GM23338 (cell line): ENCODE data around the gene CNDP2. TPM values are rescaled to one million over a fixed set of nuclear protein-coding genes. Genes with fewer than 3 reads are reported as not detected.

Experiments
- ATAC-seq: fragments of 200-7000 bp; cut with Tn5 transposase; 3 replicates; pipeline ENCODE4 v1.9.1; 2020
- DNase-seq: peaks from one replicate; pipeline ENCODE4 v3.0.0-alpha.2; 2015; ENCODE audit warnings: low spot score
- H2AFZ ChIP-seq: fragments of 200-600 bp; sonication (generic); 2 replicates; pipeline ENCODE4 v1.8.0; 2016; ENCODE audit warnings: antibody characterized with exemption, mild to moderate bottlenecking, moderate library complexity
- H3F3A ChIP-seq: fragments of 200-600 bp; sonication (generic); replicated peaks from 2 replicates; pipeline ENCODE4 v1.8.0; 2017; ENCODE audit warnings: antibody characterized with exemption, mixed run types, low read depth
- H3K27ac ChIP-seq: fragments of 200-600 bp; sonication (generic); 2 replicates; pipeline ENCODE4 v1.6.1; 2016; ENCODE audit warnings: low read depth
- H3K27me3 ChIP-seq: fragments of 200-600 bp; sonication (generic); 2 replicates; pipeline ENCODE4 v1.8.0; 2016; ENCODE audit warnings: mild to moderate bottlenecking, mixed run types, moderate library complexity; ENCODE audit not compliant: insufficient read depth
- H3K36me3 ChIP-seq: fragments of 200-600 bp; sonication (generic); 2 replicates; pipeline ENCODE4 v1.8.0; 2016; ENCODE audit warnings: mild to moderate bottlenecking; ENCODE audit not compliant: insufficient read depth
- H3K4me1 ChIP-seq: fragments of 200-600 bp; sonication (generic); 2 replicates; pipeline ENCODE4 v1.8.0; 2016; ENCODE audit warnings: mild to moderate bottlenecking, moderate library complexity; ENCODE audit not compliant: insufficient read depth
- H3K4me2 ChIP-seq: fragments of 200-600 bp; sonication (generic); 2 replicates; pipeline ENCODE4 v1.7.1; 2017; ENCODE audit warnings: mixed run types
- H3K4me3 ChIP-seq: fragments of 200-600 bp; sonication (generic); 2 replicates; pipeline ENCODE4 v1.6.1; 2016; ENCODE audit warnings: mixed run types
- H3K79me2 ChIP-seq: fragments of 200-600 bp; sonication (generic); replicated peaks from 2 replicates; pipeline ENCODE4 v1.8.0; 2017; ENCODE audit warnings: mild to moderate bottlenecking; ENCODE audit not compliant: insufficient read depth
- H3K9me2 ChIP-seq: fragments of 200-600 bp; sonication (generic); 2 replicates; pipeline ENCODE4 v1.8.0; 2017; ENCODE audit not compliant: insufficient read depth
- H4K20me1 ChIP-seq: fragments of 200-600 bp; sonication (generic); replicated peaks from 2 replicates; pipeline ENCODE4 v1.8.0; 2017; ENCODE audit warnings: mild to moderate bottlenecking; ENCODE audit not compliant: insufficient read depth
- H3K27ac Mint-ChIP-seq: 2 replicates; pipeline ENCODE4 v1.8.0; 2020; ENCODE audit warnings: inconsistent platforms, mild to moderate bottlenecking, moderate library complexity, mixed read lengths
- H3K27me3 Mint-ChIP-seq: 3 replicates; pipeline ENCODE4 v1.8.0; 2022; ENCODE audit warnings: low read depth, mild to moderate bottlenecking, moderate library complexity, mixed read lengths, inconsistent platforms; ENCODE audit not compliant: insufficient read depth, poor library complexity
- H3K36me3 Mint-ChIP-seq: 3 replicates; pipeline ENCODE4 v1.8.0; 2021; ENCODE audit warnings: low read depth, mild to moderate bottlenecking, inconsistent platforms, moderate library complexity, mixed read lengths
- H3K4me1 Mint-ChIP-seq: 3 replicates; pipeline ENCODE4 v1.8.0; 2020; ENCODE audit warnings: mild to moderate bottlenecking, inconsistent platforms, mixed read lengths
- H3K4me3 Mint-ChIP-seq: 3 replicates; pipeline ENCODE4 v1.8.0; 2021; ENCODE audit warnings: moderate library complexity, mild to moderate bottlenecking, inconsistent platforms, mixed read lengths
- H3K9me3 Mint-ChIP-seq: 3 replicates; pipeline ENCODE4 v1.8.0; 2020; ENCODE audit warnings: moderate library complexity, mild to moderate bottlenecking, inconsistent platforms, mixed read lengths
- CREB1 ChIP-seq: fragments of 250-450 bp; sonication (Bioruptor Pico); IDR thresholded peaks from 2 replicates; pipeline ENCODE4 v1.5.0; 2020; ENCODE audit warnings: low read depth, mild to moderate bottlenecking, moderate library complexity
- CTCF ChIP-seq, 2 experiments: fragments of 200-600 bp in 1 of 2; sonication (generic) in 1 of 2; conservative IDR thresholded peaks; 2 replicates each; pipeline versions ENCODE4 v1.5.1 to v1.6.1; 2016 to 2017; ENCODE audit warnings: antibody characterized with exemption in 2 of 2, low read depth in 2 of 2, mild to moderate bottlenecking in 2 of 2, moderate library complexity in 1 of 2
- EZH2 ChIP-seq: fragments of 200-600 bp; sonication (generic); IDR thresholded peaks from one replicate; pipeline ENCODE4 v1.8.0; 2017; ENCODE audit warnings: antibody characterized with exemption, mild to moderate bottlenecking, low read depth; ENCODE audit not compliant: unreplicated experiment
- EZH2phosphoT487 ChIP-seq: fragments of 200-600 bp; sonication (generic); IDR thresholded peaks from one replicate; pipeline ENCODE4 v1.8.1; 2018; ENCODE audit warnings: antibody characterized with exemption; ENCODE audit not compliant: unreplicated experiment
- JUNB ChIP-seq: IDR thresholded peaks from one replicate; pipeline ENCODE4 v1.6.1; 2016; ENCODE audit warnings: antibody characterized with exemption; ENCODE audit not compliant: unreplicated experiment
- NANOG ChIP-seq: IDR thresholded peaks from 2 replicates; pipeline ENCODE4 v1.6.1; 2016; ENCODE audit warnings: antibody characterized with exemption, borderline replicate concordance
- POLR2AphosphoS5 ChIP-seq: IDR thresholded peaks from 2 replicates; pipeline ENCODE4 v1.6.1; 2016; ENCODE audit warnings: antibody characterized with exemption, low read depth
- STAT1 ChIP-seq: IDR thresholded peaks from one replicate; pipeline ENCODE4 v1.6.1; 2016; ENCODE audit warnings: antibody characterized with exemption; ENCODE audit not compliant: unreplicated experiment
- ZNF114 ChIP-seq: fragments of 250-450 bp; sonication (Bioruptor Pico); IDR thresholded peaks from 2 replicates; pipeline ENCODE4 v1.5.0; 2020; ENCODE audit warnings: mild to moderate bottlenecking, moderate library complexity
- ZNF331 ChIP-seq: fragments of 250-450 bp; sonication (Bioruptor Pico); IDR thresholded peaks from 2 replicates; pipeline ENCODE4 v1.5.0; 2020; ENCODE audit warnings: low read depth, mild to moderate bottlenecking, moderate library complexity
- ZNF462 ChIP-seq: fragments of 250-450 bp; sonication (Bioruptor Pico); IDR thresholded peaks from 2 replicates; pipeline ENCODE4 v1.5.0; 2020; ENCODE audit warnings: mild to moderate bottlenecking, moderate library complexity
- polyA plus RNA-seq: library from polyadenylated mRNA; unstranded; fragments of >200 nt; fragmentation: Nextera tagmentation; extraction: Ambion mirVana; gene quantifications from 2 replicates; pipeline ENCODE4 v1.2.1, GENCODE V29; 2016
- total RNA-seq: library from RNA; depleted of rRNA; stranded (reverse); fragments of >200 nt; shearing (Covaris generic); gene quantifications from 2 replicates; pipeline ENCODE4 v1.2.3, GENCODE V29; 2014
- TF ChIP-seq, protein P1 (sequence below): IDR thresholded peaks from 2 replicates; pipeline ENCODE4 v1.6.1; 2016; ENCODE audit warnings: antibody characterized with exemption
- TF ChIP-seq, protein P2 (sequence below): IDR thresholded peaks from one replicate; pipeline ENCODE4 v1.6.1; 2018; ENCODE audit warnings: antibody characterized with exemption; ENCODE audit not compliant: unreplicated experiment

CNDP2 gene
- total and polyA plus RNA-seq, 2 experiments from 2014 or later: 116 to 175 TPM

DNA sequence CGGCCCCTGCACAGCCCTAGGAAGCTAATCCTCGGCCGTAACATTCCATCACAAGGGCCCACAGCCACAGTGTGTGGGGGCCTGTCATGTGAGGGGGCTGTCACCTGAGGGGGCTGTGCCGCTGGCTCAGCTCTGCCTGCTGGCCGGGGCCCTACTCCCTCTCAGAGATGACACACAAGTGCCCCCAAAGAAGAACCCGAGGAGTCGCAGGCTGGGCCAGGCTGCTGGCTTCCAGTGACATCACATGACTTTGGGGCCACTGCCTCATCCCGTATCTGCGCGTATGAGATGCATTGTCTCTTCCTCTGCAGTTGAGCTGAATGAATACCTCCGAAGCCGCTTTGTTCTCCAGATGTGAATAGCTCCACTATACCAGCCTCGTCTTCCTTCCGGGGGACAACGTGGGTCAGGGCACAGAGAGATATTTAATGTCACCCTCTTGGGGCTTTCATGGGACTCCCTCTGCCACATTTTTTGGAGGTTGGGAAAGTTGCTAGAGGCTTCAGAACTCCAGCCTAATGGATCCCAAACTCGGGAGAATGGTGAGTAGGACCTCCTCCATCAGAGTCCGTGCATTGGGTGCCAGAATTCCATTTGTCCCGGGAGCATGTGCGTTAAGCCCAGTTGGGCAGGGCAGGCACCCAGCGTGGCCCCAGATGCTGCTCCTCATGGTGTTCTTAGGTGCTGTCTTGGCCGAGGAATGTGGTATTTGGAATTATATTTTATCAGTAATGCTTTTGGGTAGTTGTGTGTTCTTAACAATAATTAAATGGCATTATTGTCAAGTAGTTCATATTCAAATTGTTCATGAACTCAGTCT lies 38.2 kb downstream of the CNDP2 start, which contains the start of gene CNDP1:
Gene CNDP1, plus strand, starts transcription at position 351 of the 820 bp plus-strand sequence. Its CDS starts 168 bp downstream, at position 519.
- no peak within 1 kb of the TSS for H3K4me3 Mint-ChIP-seq
- H3K4me1 Mint-ChIP-seq: no peaks in the 10 kb centered on the region
- Histone ChIP-seq H3K9me2 (0 out of 2 replicates have a peak, but pooled peaks cover 4% of the 10 kb centered on the region), H3K79me2 (no peaks in the 10 kb centered on the region), H4K20me1 (no peaks in the 10 kb centered on the region), H3F3A (no peaks in the 10 kb centered on the region), H3K27ac (no peak within 1 kb of the TSS), H3K27me3 (no peaks in the 10 kb centered on the region), H2AFZ (no peak within 1 kb of the TSS), H3K36me3 (no peaks in the 10 kb centered on the region), H3K4me3 (no peak within 1 kb of the TSS), H3K4me2 (no peak within 1 kb of the TSS), H3K4me1 (no peaks in the 10 kb centered on the region)
- TF ChIP-seq, protein P1, sequence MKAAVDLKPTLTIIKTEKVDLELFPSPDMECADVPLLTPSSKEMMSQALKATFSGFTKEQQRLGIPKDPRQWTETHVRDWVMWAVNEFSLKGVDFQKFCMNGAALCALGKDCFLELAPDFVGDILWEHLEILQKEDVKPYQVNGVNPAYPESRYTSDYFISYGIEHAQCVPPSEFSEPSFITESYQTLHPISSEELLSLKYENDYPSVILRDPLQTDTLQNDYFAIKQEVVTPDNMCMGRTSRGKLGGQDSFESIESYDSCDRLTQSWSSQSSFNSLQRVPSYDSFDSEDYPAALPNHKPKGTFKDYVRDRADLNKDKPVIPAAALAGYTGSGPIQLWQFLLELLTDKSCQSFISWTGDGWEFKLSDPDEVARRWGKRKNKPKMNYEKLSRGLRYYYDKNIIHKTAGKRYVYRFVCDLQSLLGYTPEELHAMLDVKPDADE: no peak
- TF ChIP-seq ZNF114 (CRISPR knock-in tag) (no peak), ZNF331 (CRISPR knock-in tag) (no peak), NANOG (no peak), JUNB (no peak), EZH2 (no peak), CREB1 (CRISPR knock-in tag) (no peak), ZNF462 (CRISPR knock-in tag) (no peak), EZH2phosphoT487 (no peak), STAT1 (no peak), CTCF (conservative IDR thresholded peaks at IDR 0.05; ENCODE audit: low read depth in 2 of 2) (no peak), POLR2AphosphoS5 (no peak)
- TF ChIP-seq, protein P2, sequence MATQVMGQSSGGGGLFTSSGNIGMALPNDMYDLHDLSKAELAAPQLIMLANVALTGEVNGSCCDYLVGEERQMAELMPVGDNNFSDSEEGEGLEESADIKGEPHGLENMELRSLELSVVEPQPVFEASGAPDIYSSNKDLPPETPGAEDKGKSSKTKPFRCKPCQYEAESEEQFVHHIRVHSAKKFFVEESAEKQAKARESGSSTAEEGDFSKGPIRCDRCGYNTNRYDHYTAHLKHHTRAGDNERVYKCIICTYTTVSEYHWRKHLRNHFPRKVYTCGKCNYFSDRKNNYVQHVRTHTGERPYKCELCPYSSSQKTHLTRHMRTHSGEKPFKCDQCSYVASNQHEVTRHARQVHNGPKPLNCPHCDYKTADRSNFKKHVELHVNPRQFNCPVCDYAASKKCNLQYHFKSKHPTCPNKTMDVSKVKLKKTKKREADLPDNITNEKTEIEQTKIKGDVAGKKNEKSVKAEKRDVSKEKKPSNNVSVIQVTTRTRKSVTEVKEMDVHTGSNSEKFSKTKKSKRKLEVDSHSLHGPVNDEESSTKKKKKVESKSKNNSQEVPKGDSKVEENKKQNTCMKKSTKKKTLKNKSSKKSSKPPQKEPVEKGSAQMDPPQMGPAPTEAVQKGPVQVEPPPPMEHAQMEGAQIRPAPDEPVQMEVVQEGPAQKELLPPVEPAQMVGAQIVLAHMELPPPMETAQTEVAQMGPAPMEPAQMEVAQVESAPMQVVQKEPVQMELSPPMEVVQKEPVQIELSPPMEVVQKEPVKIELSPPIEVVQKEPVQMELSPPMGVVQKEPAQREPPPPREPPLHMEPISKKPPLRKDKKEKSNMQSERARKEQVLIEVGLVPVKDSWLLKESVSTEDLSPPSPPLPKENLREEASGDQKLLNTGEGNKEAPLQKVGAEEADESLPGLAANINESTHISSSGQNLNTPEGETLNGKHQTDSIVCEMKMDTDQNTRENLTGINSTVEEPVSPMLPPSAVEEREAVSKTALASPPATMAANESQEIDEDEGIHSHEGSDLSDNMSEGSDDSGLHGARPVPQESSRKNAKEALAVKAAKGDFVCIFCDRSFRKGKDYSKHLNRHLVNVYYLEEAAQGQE: no peak
- H3K27me3 Mint-ChIP-seq: peaks cover 1% of the 10 kb centered on the region
- no peak for DNase-seq
- no peak within 1 kb of the TSS; the same call in 1 of the 2 replicates for H3K27ac Mint-ChIP-seq
- no peaks in the 10 kb centered on the region; the same call in 2 of the 3 replicates for H3K36me3 Mint-ChIP-seq
- peak; percentile 33; the same call in 2 of the 3 replicates for ATAC-seq
- no peaks in the 10 kb centered on the region; the same call in none of the 3 replicates for H3K9me3 Mint-ChIP-seq
